LNCaP clone FGC (cell line): ENCODE results near the gene KNOP1.

Source experiments
- DNase-seq: peaks from one replicate; pipeline ENCODE4 v3.0.0-alpha.2; 2011; ENCODE audit warnings: low read depth
- H3K4me3 ChIP-seq: 2 replicates; pipeline ENCODE4 v1.5.1; 2011; ENCODE audit warnings: mild to moderate bottlenecking, low read depth, low read length, control low read depth
- CTCF ChIP-seq: IDR thresholded peaks from 2 replicates; pipeline ENCODE4 v1.5.1; 2012; ENCODE audit warnings: mild to moderate bottlenecking; ENCODE audit not compliant: control insufficient read depth, insufficient read depth; ENCODE audit errors: extremely low read depth

Gene KNOP1

GRCh38 chr16:19717741-19718623 is at the start of gene KNOP1, which contains the start of gene IQCK:
Gene KNOP1 (minus strand): TSS chr16:19718227. CDS start chr16:19715035, 3,192 bp downstream.
Gene IQCK (plus strand): TSS chr16:19718271. CDS start chr16:19718307, 36 bp downstream.
- peak within 1 kb of the TSS; percentile 98 for H3K4me3 ChIP-seq
- DNase-seq: peak; percentile 58
- no peak for TF ChIP-seq CTCF

- no peak overlapping the region for H3K4me3 ChIP-seq
- DNase-seq: no peak
- no peak for TF ChIP-seq CTCF
These were observed 49.5 kb upstream of the KNOP1 start for GRCh38 chr16:19767497-19767896.

GRCh38 chr16:19766988-19767387 is 49.0 kb upstream of the KNOP1 start:
- H3K4me3 ChIP-seq: no peak overlapping the region
- TF ChIP-seq CTCF: no peak
- DNase-seq: no peak

- H3K4me3 ChIP-seq: no peak overlapping the region
- TF ChIP-seq CTCF: no peak
- DNase-seq: no peak
These were observed 48.5 kb upstream of the KNOP1 start for GRCh38 chr16:19766554-19766884.

GRCh38 chr16:19765860-19766553 is 48.0 kb upstream of the KNOP1 start:
- DNase-seq: no peak
- H3K4me3 ChIP-seq: no peak overlapping the region
- no peak for TF ChIP-seq CTCF

- no peak overlapping the region for H3K4me3 ChIP-seq
- DNase-seq: no peak
- no peak for TF ChIP-seq CTCF
These were observed 42.5 kb upstream of the KNOP1 start for GRCh38 chr16:19760356-19761060.
